ENCODE measurements around the gene NCK2.
"Not testable (repeated sequence)": the region's sequence is repeated elsewhere in the genome, so short reads cannot be mapped to it uniquely, and the experiment has no call there.

The NCK2 gene

DNA sequence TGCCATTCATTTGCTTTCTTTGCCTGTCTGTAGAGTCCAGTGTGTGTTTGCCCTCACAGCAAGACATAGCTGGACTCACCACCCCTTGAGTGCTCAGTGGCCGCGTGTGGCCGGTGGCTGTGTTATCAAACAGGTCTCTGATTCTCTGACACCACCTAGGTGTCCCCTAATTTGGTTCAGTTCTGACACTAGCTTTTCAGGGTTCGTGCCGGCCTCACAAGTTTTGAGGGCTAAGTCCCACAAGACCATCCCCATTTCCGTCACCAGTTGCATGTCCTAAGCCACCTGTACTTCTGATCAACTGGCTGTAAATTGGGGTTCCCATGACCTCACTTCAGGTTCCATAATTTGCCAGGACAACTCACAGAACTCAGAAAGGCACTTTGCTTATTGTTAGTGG is 23.5 kb downstream of the NCK2 start:
- no peak for ATAC-seq (replicated peaks)
- Mint-ChIP-seq H3K9me3 (no peaks in the 10 kb centered on the region), H3K27me3 (no peaks in the 10 kb centered on the region), H3K36me3 (ENCODE audit: insufficient read depth) (peaks cover 33% of the 10 kb centered on the region), H3K4me1 (ENCODE audit: low read depth in 2 of 2) (peaks cover 70 to 78% of the 10 kb centered on the region in 2 donors), H3K4me3 (no peak overlapping the region), H3K27ac (peak overlapping the region; percentile 67 to 78)
- DNase-seq = no peak

DNA sequence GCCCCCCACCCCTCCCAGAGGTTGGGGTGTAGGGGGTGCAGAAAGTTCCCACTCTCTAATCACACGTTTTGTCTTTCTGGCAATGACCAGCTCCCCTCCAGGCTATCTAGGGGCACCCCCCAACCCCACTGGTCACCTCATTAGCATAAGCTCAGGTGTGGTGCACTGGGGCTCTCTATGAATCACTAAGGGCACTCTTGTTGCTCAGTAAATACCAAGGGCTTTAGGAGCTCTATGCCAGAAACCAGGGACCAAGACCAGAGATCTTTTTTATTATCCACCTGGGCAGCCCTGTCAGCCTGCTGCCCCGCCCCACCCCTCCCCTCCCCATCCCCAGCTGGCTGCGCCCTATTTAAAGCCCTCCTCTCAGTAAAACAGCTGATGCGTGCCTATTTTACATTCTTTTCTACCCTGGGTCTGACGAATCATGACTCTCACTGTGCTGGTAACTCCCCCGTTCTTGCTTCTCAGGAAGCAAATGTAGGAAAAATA is 24.3 kb downstream of the NCK2 start:
- H3K27me3 Mint-ChIP-seq = no peaks in the 10 kb centered on the region
- H3K36me3 Mint-ChIP-seq (ENCODE audit: insufficient read depth) = peaks cover 42% of the 10 kb centered on the region
- H3K27ac Mint-ChIP-seq = peak overlapping the region; percentile 67 to 78
- peaks cover 74 to 78% of the 10 kb centered on the region in 2 donors for H3K4me1 Mint-ChIP-seq (ENCODE audit: low read depth in 2 of 2)
- ATAC-seq (replicated peaks) = no peak
- no peaks in the 10 kb centered on the region for H3K9me3 Mint-ChIP-seq
- peak overlapping the region in 1 of 2 donors; percentile 40 for H3K4me3 Mint-ChIP-seq
- DNase-seq = no peak

DNA sequence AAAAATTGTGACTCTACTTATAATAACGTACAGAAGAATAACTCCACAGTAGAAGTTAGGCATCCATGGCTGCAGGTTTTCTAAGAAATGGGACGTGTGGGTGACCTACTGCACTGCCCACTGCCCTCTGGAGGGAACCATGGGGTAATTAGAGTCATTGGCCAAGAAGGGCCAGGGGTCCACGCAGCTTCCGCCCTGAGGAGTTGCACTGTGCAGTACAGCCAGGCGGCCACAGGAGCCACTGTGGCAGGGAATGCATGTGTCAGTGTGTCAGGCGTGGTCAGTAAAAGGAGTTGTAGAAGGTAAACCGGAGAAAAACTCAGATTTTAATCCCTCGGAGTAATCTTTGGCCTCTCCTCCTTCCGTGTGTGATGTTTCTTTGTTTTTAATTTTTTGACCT is 24.8 kb downstream of the NCK2 start:
- peak overlapping the region; percentile 15 to 40 for H3K4me3 Mint-ChIP-seq
- no peaks in the 10 kb centered on the region for H3K9me3 Mint-ChIP-seq
- H3K4me1 Mint-ChIP-seq (ENCODE audit: low read depth in 2 of 2) = peaks cover 74 to 77% of the 10 kb centered on the region in 2 donors
- no peaks in the 10 kb centered on the region for H3K27me3 Mint-ChIP-seq
- peak overlapping the region; percentile 78 to 96 for H3K27ac Mint-ChIP-seq
- DNase-seq (no peak), ATAC-seq (replicated peaks) (no peak)
- H3K36me3 Mint-ChIP-seq (ENCODE audit: insufficient read depth) = peaks cover 43% of the 10 kb centered on the region

DNA sequence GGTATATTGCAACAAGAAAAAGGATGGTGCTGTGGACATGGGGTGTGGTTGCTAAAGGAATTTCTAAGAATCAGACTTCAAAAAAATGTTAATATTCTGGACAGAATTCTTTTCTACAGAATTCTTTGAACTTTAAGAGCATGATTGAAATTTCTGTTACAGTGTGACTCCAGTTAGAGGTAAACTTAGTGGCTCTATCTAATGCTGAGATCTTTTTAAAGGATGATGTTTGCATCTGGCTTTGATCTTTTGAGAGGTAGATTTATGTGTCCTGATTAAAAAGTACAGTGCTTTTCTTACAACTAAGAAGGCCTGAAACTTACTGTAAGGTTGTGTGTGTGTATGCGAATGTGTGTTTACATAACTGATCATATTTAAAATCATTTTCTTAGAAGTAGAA is 25.4 kb downstream of the NCK2 start:
- Mint-ChIP-seq H3K4me3 (peak overlapping the region; percentile 15 to 40), H3K27ac (peak overlapping the region; percentile 78 to 96), H3K27me3 (no peaks in the 10 kb centered on the region), H3K9me3 (no peaks in the 10 kb centered on the region), H3K36me3 (ENCODE audit: insufficient read depth) (peaks cover 39% of the 10 kb centered on the region), H3K4me1 (ENCODE audit: low read depth in 2 of 2) (peaks cover 73 to 77% of the 10 kb centered on the region in 2 donors)
- no peak for ATAC-seq (replicated peaks)
- no peak for DNase-seq

DNA sequence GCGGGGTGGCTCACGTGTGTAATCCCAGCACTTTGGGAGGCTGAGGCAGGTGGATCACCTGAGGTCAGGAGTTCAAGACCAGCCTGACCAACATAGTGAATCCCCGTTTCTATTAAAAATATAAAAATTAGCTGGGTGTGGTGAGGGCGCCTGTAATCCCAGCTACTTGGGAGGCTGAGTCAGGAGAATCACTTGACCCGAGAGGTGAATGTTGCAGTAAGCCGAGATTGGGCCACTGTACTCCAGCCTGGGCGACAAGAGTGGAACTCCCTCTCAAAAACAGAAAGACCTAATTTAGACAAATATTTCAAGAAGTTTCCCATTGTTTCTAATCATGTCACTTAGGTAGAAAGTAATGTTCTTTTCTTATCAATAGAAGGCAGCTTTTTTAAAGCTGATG is 26.6 kb downstream of the NCK2 start:
- H3K9me3 Mint-ChIP-seq; DNase-seq; ATAC-seq (replicated peaks); H3K27me3 Mint-ChIP-seq: not testable (repeated sequence)
- H3K36me3 Mint-ChIP-seq (ENCODE audit: insufficient read depth) = peaks cover 41% of the 10 kb centered on the region
- peak overlapping the region; percentile 15 to 21 for H3K4me3 Mint-ChIP-seq
- peak overlapping the region; percentile 96 to 97 for H3K27ac Mint-ChIP-seq
- H3K4me1 Mint-ChIP-seq (ENCODE audit: low read depth in 2 of 2) = peaks cover 74 to 79% of the 10 kb centered on the region in 2 donors

DNA sequence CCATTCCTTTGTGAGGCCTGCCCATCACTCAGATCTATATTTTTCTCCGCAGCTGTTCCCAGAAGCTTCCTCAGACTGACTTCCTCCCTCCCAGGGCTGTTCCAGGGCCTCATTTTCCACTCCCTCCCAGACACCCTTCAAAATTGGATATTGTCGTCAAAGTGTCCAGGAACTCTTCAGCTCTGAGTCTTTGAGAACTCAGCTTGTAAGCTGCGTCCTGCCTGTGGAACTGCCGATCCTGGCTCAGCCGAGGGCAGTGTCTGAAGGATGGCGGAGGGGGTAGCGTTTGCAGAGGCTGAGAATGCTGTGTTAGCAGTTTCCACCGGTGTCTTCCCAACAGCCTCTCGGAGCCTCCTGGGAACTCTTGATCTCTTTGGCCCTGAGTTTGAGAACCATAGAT is 27.1 kb downstream of the NCK2 start:
- Mint-ChIP-seq H3K27ac (peak overlapping the region; percentile 96 to 97), H3K4me3 (peak overlapping the region; percentile 15 to 21), H3K9me3 (no peaks in the 10 kb centered on the region), H3K4me1 (ENCODE audit: low read depth in 2 of 2) (peaks cover 74 to 79% of the 10 kb centered on the region in 2 donors), H3K36me3 (ENCODE audit: insufficient read depth) (peaks cover 38% of the 10 kb centered on the region), H3K27me3 (no peaks in the 10 kb centered on the region)
- ATAC-seq (replicated peaks) (no peak), DNase-seq (no peak)

DNA sequence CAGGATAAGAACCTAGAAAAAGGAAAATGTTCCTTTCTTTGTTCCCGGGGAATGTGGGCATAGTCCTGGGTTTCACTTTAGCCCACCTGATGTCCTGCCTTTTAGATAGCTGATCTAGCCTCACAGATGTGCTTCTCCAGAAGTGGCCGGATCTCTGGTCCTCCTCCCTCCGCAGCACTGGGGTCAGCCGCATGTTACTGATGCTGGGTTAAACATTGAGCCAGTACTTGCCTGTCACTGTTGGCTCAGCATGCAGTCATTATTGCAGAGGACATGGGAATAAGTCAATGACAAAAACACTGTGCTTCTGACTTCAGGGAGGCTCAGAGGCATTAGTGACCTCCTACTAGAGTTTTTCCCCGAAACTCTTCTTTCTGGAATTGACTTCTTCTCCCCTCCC is 27.6 kb downstream of the NCK2 start:
- peak overlapping the region; percentile 7 to 21 for H3K4me3 Mint-ChIP-seq

DNA sequence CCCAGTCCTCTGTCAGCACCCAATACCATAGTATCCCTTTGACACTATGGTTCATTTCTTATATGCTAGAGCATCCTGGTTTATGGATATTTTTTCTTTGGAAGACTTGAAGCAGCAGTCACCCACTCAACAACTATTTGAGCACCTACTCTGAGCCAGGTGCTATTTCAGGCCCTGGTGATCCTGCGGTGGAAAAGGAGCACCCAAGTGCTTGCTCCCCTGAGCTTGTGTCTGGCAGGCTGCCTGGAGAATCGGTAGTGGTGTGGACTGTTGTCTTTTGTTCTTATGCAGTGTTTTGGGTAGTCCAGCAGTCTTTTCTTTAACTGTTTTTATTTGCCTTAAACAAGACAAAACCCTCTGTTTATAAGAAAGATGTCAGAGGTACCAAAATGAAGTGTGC is 28.9 kb downstream of the NCK2 start:
- H3K4me3 Mint-ChIP-seq = peak overlapping the region; percentile 2 to 78
- DNase-seq (no peak), ATAC-seq (replicated peaks) (no peak)
- H3K4me1 Mint-ChIP-seq (ENCODE audit: low read depth in 2 of 2) = peaks cover 77 to 81% of the 10 kb centered on the region in 2 donors
- H3K9me3 Mint-ChIP-seq = no peaks in the 10 kb centered on the region
- peaks cover 28% of the 10 kb centered on the region for H3K36me3 Mint-ChIP-seq (ENCODE audit: insufficient read depth)
- peak overlapping the region; percentile 96 to 97 for H3K27ac Mint-ChIP-seq
- H3K27me3 Mint-ChIP-seq = no peaks in the 10 kb centered on the region

More for the DNA sequence above, 27.6 kb downstream of the NCK2 start:
- Mint-ChIP-seq H3K27ac (peak overlapping the region; percentile 96 to 97), H3K36me3 (ENCODE audit: insufficient read depth) (peaks cover 34% of the 10 kb centered on the region), H3K9me3 (no peaks in the 10 kb centered on the region), H3K4me1 (ENCODE audit: low read depth in 2 of 2) (peaks cover 74 to 79% of the 10 kb centered on the region in 2 donors), H3K27me3 (no peaks in the 10 kb centered on the region)
- DNase-seq (no peak), ATAC-seq (replicated peaks) (no peak)

DNA sequence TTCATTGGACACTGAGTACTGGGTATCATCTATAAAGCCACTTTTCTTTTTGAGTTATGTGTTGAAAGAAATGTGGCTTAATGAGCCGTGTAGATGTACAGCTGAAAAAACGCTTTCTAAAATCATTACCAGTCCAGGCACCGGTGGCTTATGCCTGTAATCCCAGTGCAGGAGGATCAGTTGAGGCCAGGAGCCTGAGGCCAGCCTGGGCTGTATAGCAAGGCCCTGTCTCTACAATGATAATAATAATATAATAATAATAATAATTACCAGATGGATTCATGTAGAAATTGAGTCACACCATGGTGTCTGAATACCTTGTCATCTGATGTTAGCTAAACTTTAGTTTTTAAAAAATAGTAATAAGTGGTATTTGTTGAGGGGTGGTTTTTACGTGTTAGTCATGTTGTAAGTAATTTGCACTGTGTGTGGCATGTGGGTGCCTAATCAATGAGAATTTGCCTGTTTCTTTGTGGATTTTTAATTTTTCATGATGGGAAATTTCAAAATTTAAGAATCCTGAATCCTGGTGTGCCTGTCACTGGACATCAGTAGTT is 30.1 kb downstream of the NCK2 start:
- Mint-ChIP-seq H3K27ac (peak overlapping the region; percentile 96 to 97), H3K4me3 (peak overlapping the region; percentile 78 to 85), H3K36me3 (ENCODE audit: insufficient read depth) (peaks cover 35% of the 10 kb centered on the region), H3K27me3 (no peaks in the 10 kb centered on the region), H3K9me3 (no peaks in the 10 kb centered on the region), H3K4me1 (ENCODE audit: low read depth in 2 of 2) (peaks cover 72 to 77% of the 10 kb centered on the region in 2 donors)
- ATAC-seq (replicated peaks) (no peak), DNase-seq (no peak)

DNA sequence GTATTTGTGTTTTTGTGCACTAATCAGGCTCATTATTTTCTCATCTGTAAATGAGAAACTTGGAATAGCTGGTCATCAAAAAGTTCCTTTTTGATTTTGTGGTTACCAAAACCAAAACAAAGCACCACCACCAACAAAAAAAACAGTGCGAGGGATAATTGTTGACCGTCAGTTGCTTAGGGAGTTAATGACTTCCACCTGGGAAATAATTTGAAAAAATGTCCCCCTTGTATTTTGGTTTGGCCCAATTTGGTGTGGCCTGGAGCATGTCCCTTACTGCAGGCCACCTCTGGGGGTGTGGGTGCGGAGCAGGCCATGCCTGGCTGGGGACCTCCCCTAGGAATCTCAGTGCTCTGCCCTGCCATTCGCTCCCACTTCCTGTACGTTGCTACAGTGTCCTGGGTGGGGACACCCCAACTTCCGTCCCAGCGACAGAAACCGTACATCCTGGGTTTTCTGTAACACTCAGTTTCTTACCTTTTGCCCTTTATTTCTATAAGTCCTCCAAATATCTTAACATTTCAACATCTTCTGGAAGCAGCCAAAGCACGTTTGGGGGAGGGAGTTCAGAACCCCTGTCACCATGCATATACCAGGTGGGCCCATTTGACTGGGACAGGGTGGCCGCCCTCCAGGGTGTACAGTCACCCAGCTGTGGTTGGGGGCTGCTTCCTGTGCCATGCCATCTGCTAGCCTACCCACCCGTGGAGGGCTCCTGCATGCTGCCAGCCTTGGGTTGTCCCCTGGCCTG is 31.3 kb downstream of the NCK2 start:
- ATAC-seq (replicated peaks) (peak; percentile 73), DNase-seq (peak in 2 of 3 experiments; percentile 22 to 28)
- Mint-ChIP-seq H3K9me3 (no peaks in the 10 kb centered on the region), H3K36me3 (ENCODE audit: insufficient read depth) (peaks cover 35% of the 10 kb centered on the region), H3K27me3 (no peaks in the 10 kb centered on the region), H3K4me3 (peak overlapping the region; percentile 78 to 85), H3K4me1 (ENCODE audit: low read depth in 2 of 2) (peaks cover 75 to 83% of the 10 kb centered on the region in 2 donors), H3K27ac (peak overlapping the region; percentile 96 to 97)

DNA sequence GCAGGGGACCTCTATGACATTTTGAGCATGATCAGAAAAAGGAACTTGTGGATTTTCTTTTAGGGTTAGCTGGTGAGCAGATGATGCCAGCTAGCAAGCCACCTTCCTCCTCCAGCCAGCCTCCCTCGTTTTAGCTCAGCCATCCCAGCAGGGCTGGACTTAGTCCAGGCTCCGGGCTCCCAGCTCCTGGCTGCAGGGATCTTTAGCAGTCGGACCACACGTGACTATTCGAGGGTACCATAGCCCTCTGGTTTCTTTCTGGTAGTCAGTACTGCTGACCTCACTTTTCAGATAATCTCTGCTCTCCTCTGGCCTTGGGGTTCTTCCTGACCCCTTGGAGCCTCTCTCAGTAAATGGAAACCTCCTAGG is 31.8 kb downstream of the NCK2 start:
- ATAC-seq (replicated peaks) (no peak), DNase-seq (no peak)
- Mint-ChIP-seq H3K27ac (peak overlapping the region; percentile 96 to 97), H3K36me3 (ENCODE audit: insufficient read depth) (peaks cover 35% of the 10 kb centered on the region), H3K4me3 (peak overlapping the region; percentile 78 to 85), H3K27me3 (no peaks in the 10 kb centered on the region), H3K9me3 (no peaks in the 10 kb centered on the region), H3K4me1 (ENCODE audit: low read depth in 2 of 2) (peaks cover 81 to 88% of the 10 kb centered on the region in 2 donors)

DNA sequence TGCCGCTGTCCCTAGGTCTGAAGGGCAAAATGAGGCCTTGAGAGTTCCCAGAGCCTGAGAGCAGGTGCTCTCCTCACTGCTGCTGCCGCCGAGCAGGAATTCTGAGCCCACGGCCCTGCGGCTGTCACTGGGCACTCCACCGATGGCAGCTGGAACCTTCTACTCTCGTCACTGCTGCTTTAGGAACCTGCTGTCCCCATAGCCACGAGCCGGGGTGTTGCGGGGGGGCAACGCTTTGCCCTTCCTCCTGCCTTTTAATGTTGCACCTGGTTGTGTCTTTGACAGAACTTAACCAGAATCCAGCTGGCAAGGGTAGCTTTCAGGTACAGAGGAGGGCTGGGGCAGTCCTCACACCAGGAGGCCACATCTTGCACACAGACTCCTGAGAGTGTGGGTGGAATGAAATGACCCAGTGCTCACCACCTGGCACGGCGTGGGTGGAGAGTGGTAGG is 32.3 kb downstream of the NCK2 start:
- H3K4me1 Mint-ChIP-seq (ENCODE audit: low read depth in 2 of 2) = peaks cover 82 to 93% of the 10 kb centered on the region in 2 donors
- peak overlapping the region; percentile 96 to 97 for H3K27ac Mint-ChIP-seq
- H3K9me3 Mint-ChIP-seq = no peaks in the 10 kb centered on the region
- DNase-seq (no peak), ATAC-seq (replicated peaks) (no peak)
- H3K36me3 Mint-ChIP-seq (ENCODE audit: insufficient read depth) = peaks cover 34% of the 10 kb centered on the region
- H3K4me3 Mint-ChIP-seq = peak overlapping the region; percentile 78 to 85
- H3K27me3 Mint-ChIP-seq = no peaks in the 10 kb centered on the region

DNA sequence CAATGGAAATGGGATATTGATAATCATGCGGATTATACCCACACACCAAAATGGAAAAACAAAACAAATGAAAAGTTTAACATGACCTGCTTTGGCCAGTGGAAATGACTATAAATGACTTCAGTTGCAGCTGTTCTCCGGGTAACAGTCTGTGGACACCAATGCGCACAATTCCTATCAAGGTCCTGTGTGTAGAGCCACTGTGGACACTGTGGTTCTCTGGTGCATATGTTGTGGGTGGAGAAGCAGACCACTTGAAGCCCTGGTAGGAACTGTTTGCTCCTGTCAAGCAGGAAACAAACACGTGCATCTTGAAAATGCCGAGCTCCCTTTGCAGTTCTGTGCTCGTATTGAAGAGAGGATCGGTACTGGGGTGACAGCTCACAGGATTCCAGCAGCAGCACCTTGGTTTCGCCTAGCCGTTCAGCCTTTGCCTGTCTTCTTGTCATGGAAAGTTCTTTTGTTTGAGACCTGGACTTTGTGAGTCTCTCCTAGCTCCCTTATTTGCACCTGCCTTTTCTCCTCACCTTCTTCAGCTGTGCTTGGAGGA is 32.9 kb downstream of the NCK2 start:
- ATAC-seq (replicated peaks) (peak; percentile 12), DNase-seq (no peak)
- peaks cover 84 to 94% of the 10 kb centered on the region in 2 donors for H3K4me1 Mint-ChIP-seq (ENCODE audit: low read depth in 2 of 2)
- peak overlapping the region; percentile 96 to 97 for H3K27ac Mint-ChIP-seq
- H3K9me3 Mint-ChIP-seq = no peaks in the 10 kb centered on the region
- H3K36me3 Mint-ChIP-seq (ENCODE audit: insufficient read depth) = peaks cover 34% of the 10 kb centered on the region
- H3K27me3 Mint-ChIP-seq = no peaks in the 10 kb centered on the region
- peak overlapping the region; percentile 78 to 85 for H3K4me3 Mint-ChIP-seq

All from effector memory CD8-positive, alpha-beta T cell (primary cell).